Loucy (cell line): ENCODE results near the gene HNRNPK.
A peak's percentile ranks its signal among the peaks of the same experiment; 100 is the strongest.
"Not testable (repeated sequence)": the region's sequence is repeated elsewhere in the genome, so short reads cannot be mapped to it uniquely, and the experiment has no call there.

Experiments
- H2AFZ ChIP-seq: fragments of 200-600 bp; sonication (generic); 2 replicates; pipeline ENCODE4 v1.6.0; 2016; ENCODE audit warnings: antibody characterized with exemption, mild to moderate bottlenecking, low read length, moderate library complexity
- H3F3A ChIP-seq: fragments of 200-600 bp; 2 replicates; pipeline ENCODE4 v1.6.0; 2016; ENCODE audit warnings: antibody characterized with exemption, low read depth, mild to moderate bottlenecking
- H3K27me3 ChIP-seq: fragments of 200-600 bp; sonication (generic); 2 replicates; pipeline ENCODE4 v1.6.1; 2014; ENCODE audit warnings: low read length, mild to moderate bottlenecking; ENCODE audit not compliant: insufficient read depth, poor library complexity, severe bottlenecking
- H3K36me3 ChIP-seq: fragments of 200-600 bp; sonication (generic); 2 replicates; pipeline ENCODE4 v1.6.1; 2016; ENCODE audit warnings: low read length; ENCODE audit not compliant: insufficient read depth
- H3K4me1 ChIP-seq: fragments of 200-600 bp; sonication (generic); 2 replicates; pipeline ENCODE4 v1.5.1; 2014; ENCODE audit warnings: low read length, mild to moderate bottlenecking; ENCODE audit not compliant: insufficient read depth, poor library complexity, severe bottlenecking
- H3K4me2 ChIP-seq: fragments of 200-600 bp; sonication (generic); 2 replicates; pipeline ENCODE4 v1.6.0; 2014; ENCODE audit warnings: antibody characterized with exemption, low read length, low read depth, mild to moderate bottlenecking; ENCODE audit not compliant: poor library complexity, severe bottlenecking
- H3K4me3 ChIP-seq: fragments of 200-600 bp; sonication (generic); 2 replicates; pipeline ENCODE4 v1.5.1; 2014; ENCODE audit warnings: low read length, mild to moderate bottlenecking, mixed read lengths; ENCODE audit not compliant: poor library complexity, severe bottlenecking
- H3K79me2 ChIP-seq: fragments of 200-600 bp; sonication (generic); 2 replicates; pipeline ENCODE4 v1.6.1; 2014; ENCODE audit warnings: low read length; ENCODE audit not compliant: insufficient read depth
- H3K9ac ChIP-seq: fragments of 200-600 bp; sonication (generic); 2 replicates; pipeline ENCODE4 v1.6.0; 2014; ENCODE audit warnings: mild to moderate bottlenecking, low read depth, low read length, moderate library complexity; ENCODE audit not compliant: poor library complexity, severe bottlenecking
- H3K9me2 ChIP-seq: fragments of 200-600 bp; sonication (generic); replicated peaks from 2 replicates; pipeline ENCODE4 v1.6.1; 2016; ENCODE audit warnings: low read depth, low read length, mixed read lengths
- H3K9me3 ChIP-seq: fragments of 200-600 bp; sonication (generic); 2 replicates; pipeline ENCODE4 v1.6.1; 2014; ENCODE audit warnings: mild to moderate bottlenecking, antibody characterized with exemption, low read length, low read depth; ENCODE audit not compliant: insufficient read depth
- H4K20me1 ChIP-seq: fragments of 200-600 bp; sonication (generic); 2 replicates; pipeline ENCODE4 v1.6.0; 2014; ENCODE audit warnings: antibody characterized with exemption, low read length, mild to moderate bottlenecking; ENCODE audit not compliant: insufficient read depth, poor library complexity, severe bottlenecking
- CTCF ChIP-seq: fragments of 200-600 bp; sonication (generic); conservative IDR thresholded peaks from 2 replicates; pipeline ENCODE4 v1.5.1; 2014; ENCODE audit warnings: mild to moderate bottlenecking, antibody characterized with exemption, low read length
- EZH2phosphoT487 ChIP-seq: fragments of 200-600 bp; IDR thresholded peaks from 2 replicates; pipeline ENCODE4 v1.6.1; 2018; ENCODE audit warnings: antibody characterized with exemption, mild to moderate bottlenecking, moderate library complexity, borderline replicate concordance

The HNRNPK gene

GRCh38 chr9:83957248-83957513 is 22.8 kb downstream of the HNRNPK start:
- Histone ChIP-seq H3K4me2 (peak overlapping the region; percentile 91), H3K27me3 (no peaks in the 10 kb centered on the region), H3K9me3 (no peaks in the 10 kb centered on the region), H2AFZ (peak overlapping the region; percentile 98), H3K36me3 (no peaks in the 10 kb centered on the region), H3K9ac (peak overlapping the region; percentile 74), H4K20me1 (no peaks in the 10 kb centered on the region), H3K4me3 (peak overlapping the region; percentile 86), H3K4me1 (peaks cover 13% of the 10 kb centered on the region), H3K79me2 (no peaks in the 10 kb centered on the region), H3K9me2 (no peaks in the 10 kb centered on the region), H3F3A (no peaks in the 10 kb centered on the region)
- TF ChIP-seq EZH2phosphoT487 (no peak), CTCF (no peak)

- no peaks in the 10 kb centered on the region for H3K9me3 ChIP-seq
- H2AFZ ChIP-seq: peak overlapping the region; percentile 98
- H3K4me3 ChIP-seq: peak overlapping the region; percentile 86
- H3K9me2 ChIP-seq: no peaks in the 10 kb centered on the region
- H3K4me1 ChIP-seq: peaks cover 13% of the 10 kb centered on the region
- no peaks in the 10 kb centered on the region for H4K20me1 ChIP-seq
- no peaks in the 10 kb centered on the region for H3F3A ChIP-seq
- H3K79me2 ChIP-seq: no peaks in the 10 kb centered on the region
- TF ChIP-seq EZH2phosphoT487 (no peak), CTCF (no peak)
- H3K27me3 ChIP-seq: no peaks in the 10 kb centered on the region
- peak overlapping the region; percentile 91 for H3K4me2 ChIP-seq
- peak overlapping the region; percentile 74 for H3K9ac ChIP-seq
- H3K36me3 ChIP-seq: no peaks in the 10 kb centered on the region
These were observed 23.4 kb downstream of the HNRNPK start for GRCh38 chr9:83956436-83957247.

- peak overlapping the region; percentile 74 for H3K9ac ChIP-seq
- H3K9me3 ChIP-seq: no peaks in the 10 kb centered on the region
- H3K4me2 ChIP-seq: peak overlapping the region; percentile 91
- H3K36me3 ChIP-seq: no peaks in the 10 kb centered on the region
- no peaks in the 10 kb centered on the region for H3F3A ChIP-seq
- H3K79me2 ChIP-seq: no peaks in the 10 kb centered on the region
- no peaks in the 10 kb centered on the region for H4K20me1 ChIP-seq
- H3K27me3 ChIP-seq: no peaks in the 10 kb centered on the region
- H2AFZ ChIP-seq: peak overlapping the region; percentile 98
- no peak for TF ChIP-seq EZH2phosphoT487
- no peak for TF ChIP-seq CTCF
- peaks cover 13% of the 10 kb centered on the region for H3K4me1 ChIP-seq
- H3K4me3 ChIP-seq: peak overlapping the region; percentile 86
- no peaks in the 10 kb centered on the region for H3K9me2 ChIP-seq
These were observed 24.0 kb downstream of the HNRNPK start for GRCh38 chr9:83956086-83956435.

GRCh38 chr9:83948096-83948495 is 31.9 kb downstream of the HNRNPK start:
- H3K4me1 ChIP-seq, H3K4me3 ChIP-seq, H3K36me3 ChIP-seq, H3K27me3 ChIP-seq, H3K9me3 ChIP-seq, H3K9me2 ChIP-seq, H3K79me2 ChIP-seq, H3F3A ChIP-seq, H3K4me2 ChIP-seq, H2AFZ ChIP-seq, H4K20me1 ChIP-seq, H3K9ac ChIP-seq: not testable (repeated sequence)
